ENCODE measurements around the gene ELP5. TPM values are rescaled to one million over a fixed set of nuclear protein-coding genes. Genes with fewer than 3 reads are reported as not detected.

ELP5 gene
- total and polyA plus RNA-seq, 2 donors (not counting 1 experiment from before 2014, with no cell fraction given): 48.0 to 69.9 TPM

DNA sequence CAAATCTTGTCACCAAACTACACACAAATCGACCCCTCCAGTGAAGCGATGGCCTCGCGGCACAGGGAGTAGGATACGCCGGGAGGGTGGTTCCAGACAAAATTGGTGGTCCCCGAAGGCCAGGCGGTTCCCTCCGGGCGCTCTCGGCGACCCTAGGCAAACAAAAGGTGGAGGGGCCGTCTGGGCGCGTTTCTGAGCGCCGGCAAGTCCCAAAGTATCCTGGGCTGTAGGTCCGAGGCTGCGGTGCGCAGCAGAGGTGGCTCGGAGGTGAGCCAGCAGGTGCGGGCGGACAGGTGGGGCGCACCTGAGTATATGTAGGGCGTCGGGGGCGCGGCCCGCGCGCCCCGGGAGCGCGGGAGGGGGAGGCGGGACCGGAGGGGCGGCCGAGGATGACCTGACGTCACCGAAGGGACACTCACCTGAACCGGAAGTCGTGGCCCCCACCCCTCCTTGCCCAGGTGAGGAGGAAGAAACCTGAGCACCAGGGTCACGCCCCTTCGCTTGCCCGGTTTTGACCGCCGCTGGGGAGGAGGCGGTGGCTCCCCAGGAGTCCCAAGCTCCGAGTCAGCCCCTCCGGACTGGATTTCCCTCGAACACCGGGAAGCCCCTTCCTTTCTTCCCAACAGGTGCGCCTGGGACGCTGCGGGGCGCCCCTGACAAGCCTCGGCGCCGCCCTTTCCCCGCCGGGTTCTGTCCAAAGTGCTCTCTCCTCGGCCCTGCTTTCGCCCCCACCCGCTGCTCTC lies 10.3 kb downstream of the ELP5 start, which contains the start of gene CLDN7:
Gene CLDN7, minus strand, starts transcription at position 287 of the 743 bp plus-strand sequence. CDS start 435 bp downstream, outside the sequence.
- Mint-ChIP-seq H3K4me3 (peak within 1 kb of the TSS; percentile 84), H3K27me3 (peaks cover 23% of the 10 kb centered on the region), H3K9me3 (ENCODE audit: insufficient read depth) (no peaks in the 10 kb centered on the region), H3K4me1 (peaks cover 27% of the 10 kb centered on the region), H3K27ac (peak within 1 kb of the TSS; percentile 66)
- Histone ChIP-seq H4K20me1 (ENCODE audit: control insufficient read depth, insufficient read depth, low read length, poor library complexity, severe bottlenecking) (no peaks in the 10 kb centered on the region), H3K27me3 (replicated peaks in 1 of 4; ENCODE audit: control extremely low read depth in 1 of 4, control insufficient read depth in 3 of 4, insufficient read depth in 4 of 4, low read length in 3 of 4) (peaks cover 0 to 17% (median 8%) of the 10 kb centered on the region in 4 experiments), H3K4me2 (replicated peaks; ENCODE audit: low read depth, low read length, poor library complexity, severe bottlenecking) (peak within 1 kb of the TSS; percentile 99), H3K36me3 (replicated peaks in 1 of 2; ENCODE audit: control extremely low read depth in 1 of 2, control insufficient read depth in 1 of 2, extremely low read depth in 1 of 2, insufficient read depth in 2 of 2, low read length in 1 of 2) (peaks cover 3 to 17% of the 10 kb centered on the region in 2 experiments), H2AFZ (ENCODE audit: insufficient read depth, low read depth, low read length, poor library complexity, severe bottlenecking) (peak within 1 kb of the TSS; percentile 96), H3K27ac (ENCODE audit: low read length in 2 of 2) (peak within 1 kb of the TSS in 1 of 2 donors; percentile 59), H3K9me3 (ENCODE audit: control extremely low read depth in 1 of 3, control insufficient read depth in 2 of 3, insufficient read depth in 1 of 3, low read length in 2 of 3) (peaks cover 0 to 4% (median 0%) of the 10 kb centered on the region in 3 donors), H3K79me2 (ENCODE audit: control insufficient read depth, insufficient read depth, low read length) (no peaks in the 10 kb centered on the region), H3K4me1 (ENCODE audit: control insufficient read depth in 2 of 2, insufficient read depth in 2 of 2, low read length in 2 of 2) (peaks cover 27 to 32% of the 10 kb centered on the region in 2 donors), H3K9ac (ENCODE audit: low read length) (peak within 1 kb of the TSS; percentile 66), H3K4me3 (ENCODE audit: control extremely low read depth in 1 of 5, extremely low read depth in 1 of 5, insufficient read depth in 1 of 5, low read depth in 2 of 5, low read length in 4 of 5) (peak within 1 kb of the TSS in 4 of 5 experiments; percentile 49 to 71 (median 60))
- ChIA-PET CTCF (no interaction called here), POLR2A (interaction anchor here (0.9 kb wide), 1 partner anchor 24 kb away, joined by 9 read pairs; no protein-coding TSS in a partner anchor)
- TF ChIP-seq, protein P1, sequence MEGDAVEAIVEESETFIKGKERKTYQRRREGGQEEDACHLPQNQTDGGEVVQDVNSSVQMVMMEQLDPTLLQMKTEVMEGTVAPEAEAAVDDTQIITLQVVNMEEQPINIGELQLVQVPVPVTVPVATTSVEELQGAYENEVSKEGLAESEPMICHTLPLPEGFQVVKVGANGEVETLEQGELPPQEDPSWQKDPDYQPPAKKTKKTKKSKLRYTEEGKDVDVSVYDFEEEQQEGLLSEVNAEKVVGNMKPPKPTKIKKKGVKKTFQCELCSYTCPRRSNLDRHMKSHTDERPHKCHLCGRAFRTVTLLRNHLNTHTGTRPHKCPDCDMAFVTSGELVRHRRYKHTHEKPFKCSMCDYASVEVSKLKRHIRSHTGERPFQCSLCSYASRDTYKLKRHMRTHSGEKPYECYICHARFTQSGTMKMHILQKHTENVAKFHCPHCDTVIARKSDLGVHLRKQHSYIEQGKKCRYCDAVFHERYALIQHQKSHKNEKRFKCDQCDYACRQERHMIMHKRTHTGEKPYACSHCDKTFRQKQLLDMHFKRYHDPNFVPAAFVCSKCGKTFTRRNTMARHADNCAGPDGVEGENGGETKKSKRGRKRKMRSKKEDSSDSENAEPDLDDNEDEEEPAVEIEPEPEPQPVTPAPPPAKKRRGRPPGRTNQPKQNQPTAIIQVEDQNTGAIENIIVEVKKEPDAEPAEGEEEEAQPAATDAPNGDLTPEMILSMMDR (IDR thresholded peaks at IDR 0.05): no peak
- no peak for TF ChIP-seq EZH2 (IDR thresholded peaks at IDR 0.05; ENCODE audit: borderline replicate concordance, insufficient read depth, low read depth, low read length, poor library complexity, severe bottlenecking)
- ATAC-seq (ENCODE audit: low read depth): no peak
- intact Hi-C loops (cut with micrococcal nuclease): loop anchor here (2.0 kb wide), 1 partner anchor 18 kb away; the partner anchor contains the start of gene SLC2A4
- DNase-seq: peak; percentile 50
- 8% methylated on average over 62 of the region's 64 CpGs for WGBS (ENCODE audit: insufficient coverage)

Measured in B cell (primary cell).